ENCODE results near the gene FSTL1.

- TF ChIP-seq, protein P1, sequence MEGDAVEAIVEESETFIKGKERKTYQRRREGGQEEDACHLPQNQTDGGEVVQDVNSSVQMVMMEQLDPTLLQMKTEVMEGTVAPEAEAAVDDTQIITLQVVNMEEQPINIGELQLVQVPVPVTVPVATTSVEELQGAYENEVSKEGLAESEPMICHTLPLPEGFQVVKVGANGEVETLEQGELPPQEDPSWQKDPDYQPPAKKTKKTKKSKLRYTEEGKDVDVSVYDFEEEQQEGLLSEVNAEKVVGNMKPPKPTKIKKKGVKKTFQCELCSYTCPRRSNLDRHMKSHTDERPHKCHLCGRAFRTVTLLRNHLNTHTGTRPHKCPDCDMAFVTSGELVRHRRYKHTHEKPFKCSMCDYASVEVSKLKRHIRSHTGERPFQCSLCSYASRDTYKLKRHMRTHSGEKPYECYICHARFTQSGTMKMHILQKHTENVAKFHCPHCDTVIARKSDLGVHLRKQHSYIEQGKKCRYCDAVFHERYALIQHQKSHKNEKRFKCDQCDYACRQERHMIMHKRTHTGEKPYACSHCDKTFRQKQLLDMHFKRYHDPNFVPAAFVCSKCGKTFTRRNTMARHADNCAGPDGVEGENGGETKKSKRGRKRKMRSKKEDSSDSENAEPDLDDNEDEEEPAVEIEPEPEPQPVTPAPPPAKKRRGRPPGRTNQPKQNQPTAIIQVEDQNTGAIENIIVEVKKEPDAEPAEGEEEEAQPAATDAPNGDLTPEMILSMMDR (IDR thresholded peaks at IDR 0.05; ENCODE audit: low read length): no peak
- TF ChIP-seq EZH2 (IDR thresholded peaks at IDR 0.05; ENCODE audit: borderline replicate concordance, low read length): no peak
Measured at GRCh38 chr3:120353463-120353862, 97.3 kb downstream of the FSTL1 start.

All from OCI-LY1 (cell line).